PC-3 (cell line): ENCODE results near the gene ACTN4. TPM values are rescaled to one million over a fixed set of nuclear protein-coding genes. Genes with fewer than 3 reads are reported as not detected.

Experiments used
- ATAC-seq: fragments of 200-7000 bp; cut with Tn5 transposase; 2 replicates; pipeline ENCODE4 v1.9.1; 2020; ENCODE audit warnings: mild to moderate bottlenecking, moderate library complexity
- BruUV-seq: library from RNA; stranded (reverse); fragments of 400-500 nt; replicated peaks from 2 replicates; lab custom pipeline; 2021; lab: Mats Ljungman, UMichigan
- CTCF ChIA-PET: fragments of 300-600 bp; sonication (Branson Sonifier 250); formaldehyde crosslinking; loops from one replicate; lab custom pipeline; 2022; ENCODE audit warnings: antibody characterized with exemption; lab: Charles Lee
- POLR2A ChIA-PET: fragments of 300-600 bp; sonication (Branson Sonifier 250); formaldehyde crosslinking; loops from one replicate; lab custom pipeline; 2022; ENCODE audit warnings: antibody characterized with exemption; ENCODE audit not compliant: unreplicated experiment; lab: Charles Lee
- DNase-seq: peaks from one replicate; pipeline ENCODE4 v3.0.0-alpha.2; 2015
- H2AFZ ChIP-seq: fragments of 300-600 bp; sonication (generic); 2 replicates; pipeline ENCODE4 v1.6.0; 2016; ENCODE audit warnings: antibody characterized with exemption, low read length
- H3F3A ChIP-seq: fragments of 300-600 bp; sonication (generic); one replicate; pipeline ENCODE4 v1.6.0; 2017; ENCODE audit warnings: antibody characterized with exemption, low read length, control low read depth, mild to moderate bottlenecking; ENCODE audit not compliant: unreplicated experiment
- H3K27ac ChIP-seq: fragments of 300-600 bp; sonication (generic); 2 replicates; pipeline ENCODE4 v1.5.1; 2016; ENCODE audit warnings: mild to moderate bottlenecking, low read length
- H3K27me3 ChIP-seq: fragments of 300-600 bp; sonication (generic); 2 replicates; pipeline ENCODE4 v1.6.1; 2016; ENCODE audit warnings: low read length, mixed read lengths
- H3K36me3 ChIP-seq: fragments of 300-600 bp; sonication (generic); 2 replicates; pipeline ENCODE4 v1.6.1; 2016; ENCODE audit warnings: low read depth, mixed run types, low read length, mixed read lengths
- H3K4me1 ChIP-seq: fragments of 300-600 bp; sonication (generic); 2 replicates; pipeline ENCODE4 v1.5.1; 2016; ENCODE audit warnings: low read length; ENCODE audit not compliant: insufficient read depth
- H3K4me2 ChIP-seq: fragments of 300-600 bp; sonication (generic); 2 replicates; pipeline ENCODE4 v1.6.0; 2016; ENCODE audit warnings: low read length
- H3K4me3 ChIP-seq: fragments of 300-600 bp; sonication (generic); 2 replicates; pipeline ENCODE4 v1.5.1; 2016; ENCODE audit warnings: mild to moderate bottlenecking, low read length, mixed read lengths
- H3K79me2 ChIP-seq: fragments of 300-600 bp; sonication (generic); 2 replicates; pipeline ENCODE4 v1.6.1; 2017; ENCODE audit warnings: low read length, mixed read lengths
- H3K9ac ChIP-seq: fragments of 300-600 bp; sonication (generic); 2 replicates; pipeline ENCODE4 v1.6.0; 2016; ENCODE audit warnings: mild to moderate bottlenecking, low read length
- H3K9me2 ChIP-seq: fragments of 300-600 bp; sonication (generic); replicated peaks from 2 replicates; pipeline ENCODE4 v1.6.1; 2016; ENCODE audit warnings: mixed run types, low read length, mixed read lengths
- H3K9me3 ChIP-seq: fragments of 300-600 bp; sonication (generic); 2 replicates; pipeline ENCODE4 v1.6.1; 2016; ENCODE audit warnings: low read length, mixed read lengths
- H4K20me1 ChIP-seq: fragments of 300-600 bp; sonication (generic); 2 replicates; pipeline ENCODE4 v1.6.1; 2016; ENCODE audit warnings: low read length, mixed read lengths
- CTCF ChIP-seq: fragments of 300-600 bp; sonication (generic); conservative IDR thresholded peaks from 2 replicates; pipeline ENCODE4 v1.5.1; 2017; ENCODE audit warnings: antibody characterized with exemption, low read depth, mild to moderate bottlenecking, low read length
- EZH2 ChIP-seq: fragments of 300-600 bp; sonication (generic); IDR thresholded peaks from one replicate; pipeline ENCODE4 v1.6.1; 2017; ENCODE audit warnings: antibody characterized with exemption, mild to moderate bottlenecking, low read length; ENCODE audit not compliant: unreplicated experiment
- EZH2phosphoT487 ChIP-seq: fragments of 300-600 bp; sonication (generic); IDR thresholded peaks from 2 replicates; pipeline ENCODE4 v1.6.1; 2018; ENCODE audit warnings: mild to moderate bottlenecking, antibody characterized with exemption, low read length, borderline replicate concordance
- intact Hi-C: fragments of 100-400 bp; cut with micrococcal nuclease; formaldehyde crosslinking; loops from 2 replicates; pipeline ENCODE4 v1.9.0; 2023
- total RNA-seq: library from RNA; depleted of rRNA; stranded (reverse); fragments of >200 nt; gene quantifications from 2 replicates; pipeline ENCODE4 v1.2.3, GENCODE V29; 2014

ACTN4 gene
- total RNA-seq, 1 experiment from 2014 or later: 397 TPM

- no peaks in the 10 kb centered on the region for H3F3A ChIP-seq
- ChIA-PET CTCF (no interaction called here), POLR2A (no interaction called here)
- TF ChIP-seq CTCF (no peak), EZH2phosphoT487 (no peak)
- BruUV-seq: no TSS peak
- no peaks in the 10 kb centered on the region for H3K9me3 ChIP-seq
- no peaks in the 10 kb centered on the region for H3K9me2 ChIP-seq
- H3K4me2 ChIP-seq: no peak overlapping the region
- no peak for ATAC-seq
- H2AFZ ChIP-seq: no peak overlapping the region
- peaks cover under 1% of the 10 kb centered on the region; the same call in 1 of the 2 replicates for H3K4me1 ChIP-seq
- H3K79me2 ChIP-seq: peaks cover 96% of the 10 kb centered on the region
- H3K9ac ChIP-seq: no peak overlapping the region
- no peaks in the 10 kb centered on the region for H3K27me3 ChIP-seq
- no peak overlapping the region for H3K27ac ChIP-seq
- H3K36me3 ChIP-seq: peaks cover 63% of the 10 kb centered on the region
- intact Hi-C loops: loop anchor here (10.0 kb wide), 1 partner anchor 46 kb away; no protein-coding TSS in a partner anchor
- no peaks in the 10 kb centered on the region for H4K20me1 ChIP-seq
- no peak overlapping the region for H3K4me3 ChIP-seq
- DNase-seq: no peak
These were observed 53.0 kb downstream of the ACTN4 start for GRCh38 chr19:38700350-38700901.

- intact Hi-C loops: loop anchor here (10.0 kb wide), 1 partner anchor 46 kb away; no protein-coding TSS in a partner anchor
- no peaks in the 10 kb centered on the region for H3K4me1 ChIP-seq
- H3K9me2 ChIP-seq: no peaks in the 10 kb centered on the region
- H3K36me3 ChIP-seq: peaks cover 60% of the 10 kb centered on the region
- ATAC-seq: no peak
- BruUV-seq: TSS peak; percentile 22
- no peaks in the 10 kb centered on the region for H4K20me1 ChIP-seq
- H3K27ac ChIP-seq: no peak overlapping the region
- DNase-seq: no peak
- H3K9ac ChIP-seq: no peak overlapping the region
- H3K9me3 ChIP-seq: no peaks in the 10 kb centered on the region
- H2AFZ ChIP-seq: no peak overlapping the region
- TF ChIP-seq EZH2: no peak
- TF ChIP-seq CTCF: no peak
- no peak for TF ChIP-seq EZH2phosphoT487
- no peaks in the 10 kb centered on the region for H3K27me3 ChIP-seq
- H3F3A ChIP-seq: no peaks in the 10 kb centered on the region
- no peak overlapping the region for H3K4me3 ChIP-seq
- POLR2A ChIA-PET: no interaction called here
- H3K4me2 ChIP-seq: no peak overlapping the region
- peaks cover 91% of the 10 kb centered on the region for H3K79me2 ChIP-seq
- CTCF ChIA-PET: no interaction called here
These were observed 53.5 kb downstream of the ACTN4 start for GRCh38 chr19:38700902-38701454.

GRCh38 chr19:38701455-38702063 is 54.1 kb downstream of the ACTN4 start:
- no peak for ATAC-seq
- ChIA-PET POLR2A (no interaction called here), CTCF (no interaction called here)
- no peak overlapping the region for H3K4me2 ChIP-seq
- H3K9ac ChIP-seq: no peak overlapping the region
- H4K20me1 ChIP-seq: no peaks in the 10 kb centered on the region
- DNase-seq: no peak
- H3K4me1 ChIP-seq: peaks cover 4% of the 10 kb centered on the region
- H3K27ac ChIP-seq: no peak overlapping the region
- H3F3A ChIP-seq: no peaks in the 10 kb centered on the region
- peaks cover 60% of the 10 kb centered on the region for H3K36me3 ChIP-seq
- no peaks in the 10 kb centered on the region for H3K27me3 ChIP-seq
- no peaks in the 10 kb centered on the region for H3K9me3 ChIP-seq
- H3K9me2 ChIP-seq: no peaks in the 10 kb centered on the region
- no peak overlapping the region for H2AFZ ChIP-seq
- H3K4me3 ChIP-seq: no peak overlapping the region
- BruUV-seq: no TSS peak
- peaks cover 85% of the 10 kb centered on the region for H3K79me2 ChIP-seq
- intact Hi-C loops: loop anchor here (10.0 kb wide), 1 partner anchor 47 kb away; no protein-coding TSS in a partner anchor
- TF ChIP-seq EZH2phosphoT487: no peak
- no peak for TF ChIP-seq EZH2
- TF ChIP-seq CTCF: no peak
